Measurements from ENCODE around the gene ATP6V1F.

DNA sequence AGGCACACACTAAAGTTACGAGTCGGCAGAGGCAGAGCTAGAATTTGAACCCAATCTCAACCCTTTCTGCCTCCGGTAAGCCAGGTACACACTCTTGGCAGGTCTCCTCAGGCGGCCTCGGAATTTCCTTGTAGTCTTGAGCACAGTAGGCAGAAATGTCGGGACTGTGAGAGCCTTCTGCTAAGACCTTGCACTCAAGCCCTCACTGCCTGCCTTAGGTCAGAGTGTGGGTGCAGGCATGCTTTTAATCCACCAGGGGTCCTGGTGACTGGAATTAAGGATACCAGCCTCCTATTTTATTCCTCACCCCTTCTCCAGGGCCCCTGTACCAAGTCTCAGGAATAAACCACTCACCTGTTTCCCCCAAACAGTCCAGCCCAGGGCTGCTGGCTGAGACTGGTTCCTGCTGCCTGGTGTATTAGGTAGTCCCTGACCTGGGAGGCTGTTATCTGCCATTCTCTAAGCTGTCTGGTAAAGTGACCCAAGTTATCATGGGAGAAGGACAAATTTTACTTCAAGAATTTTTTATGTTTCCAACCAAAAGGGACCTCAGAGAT lies 855 bp downstream of the ATP6V1F start:
- TF ChIP-seq GATA2 (IDR thresholded peaks at IDR 0.05; ENCODE audit: low read depth, low read length) (peak; percentile 88), GATA3 (IDR thresholded peaks at IDR 0.05; ENCODE audit: low read depth, low read length) (no peak)

All from SH-SY5Y (cell line).